Caco-2 (cell line): Measurements from ENCODE around the gene GNA14. TPM values are rescaled to one million over a fixed set of nuclear protein-coding genes. Genes with fewer than 3 reads are reported as not detected.

Experiments
- BruUV-seq: library from RNA; stranded (reverse); fragments of 400-500 nt; replicated peaks from 2 replicates; lab custom pipeline; 2021; lab: Mats Ljungman, UMichigan
- CTCF ChIA-PET: fragments of 300-600 bp; sonication (Branson Sonifier 250); formaldehyde crosslinking; loops from one replicate; lab custom pipeline; 2022; ENCODE audit warnings: antibody characterized with exemption; lab: Charles Lee
- POLR2A ChIA-PET: fragments of 300-600 bp; sonication (Branson Sonifier 250); formaldehyde crosslinking; loops from one replicate; lab custom pipeline; 2022; ENCODE audit warnings: antibody characterized with exemption; lab: Charles Lee
- DNase-seq, 2 experiments: peaks; one replicate each; pipeline versions ENCODE4 v3.0.0 to v3.0.0-alpha.2; 2020 to 2022
- H3K27me3 ChIP-seq: replicated peaks from 2 replicates; pipeline ENCODE4 v1.6.0; 2011; ENCODE audit warnings: low read length; ENCODE audit not compliant: control insufficient read depth, insufficient read depth
- H3K36me3 ChIP-seq: 2 replicates; pipeline ENCODE4 v1.5.1; 2011; ENCODE audit warnings: low read length; ENCODE audit not compliant: control insufficient read depth, insufficient read depth
- H3K4me1 ChIP-seq: fragments of 250-450 bp; sonication (Bioruptor Pico); 2 replicates; pipeline ENCODE4 v1.5.1; 2020; ENCODE audit warnings: mild to moderate bottlenecking
- H3K4me3 ChIP-seq: 2 replicates; pipeline ENCODE4 v1.5.1; 2011; ENCODE audit warnings: low read depth, mild to moderate bottlenecking, control low read depth, low read length
- H3K9me3 ChIP-seq: fragments of 250-450 bp; sonication (Bioruptor Pico); 2 replicates; pipeline ENCODE4 v1.5.1; 2020; ENCODE audit warnings: mild to moderate bottlenecking, moderate library complexity
- H3K27ac Mint-ChIP-seq: one replicate; pipeline ENCODE4 v1.8.0; 2022; ENCODE audit warnings: mixed read lengths; ENCODE audit not compliant: unreplicated experiment
- H3K27me3 Mint-ChIP-seq: one replicate; pipeline ENCODE4 v1.8.0; 2022; ENCODE audit warnings: mixed read lengths; ENCODE audit not compliant: insufficient read depth, unreplicated experiment
- H3K36me3 Mint-ChIP-seq: one replicate; pipeline ENCODE4 v1.8.0; 2022; ENCODE audit warnings: mild to moderate bottlenecking, mixed read lengths; ENCODE audit not compliant: insufficient read depth, unreplicated experiment
- H3K4me1 Mint-ChIP-seq: one replicate; pipeline ENCODE4 v1.8.0; 2022; ENCODE audit warnings: low read depth, mixed read lengths; ENCODE audit not compliant: unreplicated experiment
- H3K4me3 Mint-ChIP-seq: one replicate; pipeline ENCODE4 v1.8.0; 2022; ENCODE audit warnings: mild to moderate bottlenecking, moderate library complexity, mixed read lengths; ENCODE audit not compliant: unreplicated experiment
- H3K9me3 Mint-ChIP-seq: one replicate; pipeline ENCODE4 v1.8.0; 2022; ENCODE audit warnings: mixed read lengths; ENCODE audit not compliant: unreplicated experiment
- CTCF ChIP-seq, 2 experiments: fragments of 200-600 bp in 1 of 2; IDR thresholded peaks; 1 replicate in 1 of 2; 2 replicates in 1 of 2; pipeline versions ENCODE4 v1.5.1 to v1.8.0; 2011 to 2022; ENCODE audit warnings: antibody characterized with exemption in 1 of 2, control low read depth in 1 of 2, inconsistent platforms in 1 of 2, low read depth in 1 of 2, low read length in 1 of 2, mild to moderate bottlenecking in 1 of 2, moderate library complexity in 1 of 2; ENCODE audit not compliant: insufficient read depth in 1 of 2, severe bottlenecking in 1 of 2, unreplicated experiment in 1 of 2
- intact Hi-C: fragments of 100-400 bp; cut with micrococcal nuclease; formaldehyde crosslinking; loops from one replicate; pipeline ENCODE4 v1.10.0; 2022; ENCODE audit not compliant: unreplicated experiment
- total RNA-seq: library from RNA; stranded (reverse); gene quantifications from 2 replicates; pipeline ENCODE4 v1.2.3, GENCODE V29; 2022

Gene GNA14
- total RNA-seq, 1 experiment from 2014 or later = not detected

DNA sequence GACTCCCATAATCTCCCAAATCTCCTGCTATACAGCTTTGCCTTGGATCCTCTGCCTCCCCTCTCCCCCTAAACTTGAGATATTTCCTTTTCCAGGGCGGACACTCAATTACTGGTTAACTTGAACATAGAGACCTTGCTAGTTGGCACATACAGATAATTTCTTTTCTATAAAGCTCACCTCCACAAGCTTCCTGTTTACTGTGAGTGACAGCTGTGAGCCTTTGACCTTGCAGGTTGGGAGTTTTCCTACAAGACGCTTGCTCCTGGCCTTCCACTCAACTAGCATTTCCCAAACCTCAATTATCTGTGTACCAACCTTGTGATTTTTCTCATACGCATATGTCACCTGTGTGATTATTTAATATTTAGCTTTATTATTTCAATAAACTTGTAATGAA lies 114.5 kb downstream of the GNA14 start:
- no peaks in the 10 kb centered on the region for H3K36me3 Mint-ChIP-seq
- H3K27me3 ChIP-seq = no peaks in the 10 kb centered on the region
- no peak overlapping the region for H3K4me3 ChIP-seq
- POLR2A ChIA-PET = no interaction called here
- H3K9me3 ChIP-seq = no peaks in the 10 kb centered on the region
- no peaks in the 10 kb centered on the region for H3K4me1 ChIP-seq
- H3K4me3 Mint-ChIP-seq = no peak overlapping the region
- H3K4me1 Mint-ChIP-seq = no peaks in the 10 kb centered on the region
- no peak for DNase-seq
- CTCF ChIA-PET = no interaction called here
- intact Hi-C loops = no loop called here
- no peak overlapping the region for H3K27ac Mint-ChIP-seq
- no peaks in the 10 kb centered on the region for H3K9me3 Mint-ChIP-seq
- no TSS peak for BruUV-seq
- H3K36me3 ChIP-seq = no peaks in the 10 kb centered on the region
- TF ChIP-seq CTCF (IDR thresholded peaks at IDR 0.05; ENCODE audit: insufficient read depth in 1 of 2, low read depth in 1 of 2, low read length in 1 of 2, severe bottlenecking in 1 of 2, unreplicated experiment in 1 of 2) = no peak
- no peaks in the 10 kb centered on the region for H3K27me3 Mint-ChIP-seq

DNA sequence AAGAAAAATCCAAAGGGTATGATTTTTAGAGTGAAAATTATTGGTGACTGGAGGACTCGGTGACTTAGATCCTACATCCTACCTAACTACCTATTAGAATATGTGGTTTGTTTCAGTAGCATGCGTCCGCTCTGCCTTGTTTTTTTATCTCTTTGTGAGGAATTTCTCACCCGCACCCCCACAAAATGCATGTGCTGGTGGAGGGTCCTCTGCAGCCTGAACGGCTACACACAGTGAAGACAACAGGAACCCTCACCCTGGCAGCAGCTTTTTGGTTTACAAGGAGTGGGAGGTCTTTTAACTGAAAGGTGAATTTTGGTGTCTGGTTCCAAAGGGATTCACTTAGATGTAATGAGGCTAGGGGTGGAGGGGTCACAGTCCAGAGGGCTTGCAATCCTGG lies 115.5 kb downstream of the GNA14 start:
- ChIA-PET CTCF (no interaction called here), POLR2A (no interaction called here)
- Mint-ChIP-seq H3K27me3 (no peaks in the 10 kb centered on the region), H3K4me3 (no peak overlapping the region), H3K4me1 (no peaks in the 10 kb centered on the region), H3K36me3 (no peaks in the 10 kb centered on the region), H3K9me3 (no peaks in the 10 kb centered on the region), H3K27ac (no peak overlapping the region)
- intact Hi-C loops = no loop called here
- Histone ChIP-seq H3K9me3 (no peaks in the 10 kb centered on the region), H3K36me3 (no peaks in the 10 kb centered on the region), H3K4me3 (no peak overlapping the region), H3K27me3 (no peaks in the 10 kb centered on the region), H3K4me1 (no peaks in the 10 kb centered on the region)
- no peak for DNase-seq
- BruUV-seq = no TSS peak
- no peak for TF ChIP-seq CTCF (IDR thresholded peaks at IDR 0.05; ENCODE audit: insufficient read depth in 1 of 2, low read depth in 1 of 2, low read length in 1 of 2, severe bottlenecking in 1 of 2, unreplicated experiment in 1 of 2)

DNA sequence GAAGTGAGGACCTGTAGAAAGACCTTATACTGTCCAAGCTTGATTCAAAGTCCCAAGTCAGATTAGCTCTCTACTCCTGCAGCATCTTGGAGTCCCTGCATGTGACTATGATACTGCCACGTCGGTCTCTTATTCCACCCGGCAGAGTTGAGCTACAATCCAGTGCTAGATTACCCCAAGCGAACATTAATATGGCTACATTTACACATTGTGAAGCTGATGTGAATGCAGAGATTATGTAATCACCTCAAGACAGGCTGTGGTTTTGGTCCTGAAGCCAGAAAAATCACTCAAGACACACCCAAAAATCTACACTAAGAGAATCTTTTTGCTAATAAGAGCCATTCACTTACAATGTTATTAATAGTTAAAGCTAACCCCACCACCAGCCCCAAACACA lies 116.7 kb downstream of the GNA14 start:
- no TSS peak for BruUV-seq
- H3K27me3 Mint-ChIP-seq = no peaks in the 10 kb centered on the region
- POLR2A ChIA-PET = no interaction called here

More for the DNA sequence above, 116.7 kb downstream of the GNA14 start:
- Histone ChIP-seq H3K4me1 (no peaks in the 10 kb centered on the region), H3K9me3 (no peaks in the 10 kb centered on the region), H3K36me3 (no peaks in the 10 kb centered on the region), H3K4me3 (no peak overlapping the region), H3K27me3 (no peaks in the 10 kb centered on the region)
- no peak for TF ChIP-seq CTCF (IDR thresholded peaks at IDR 0.05; ENCODE audit: insufficient read depth in 1 of 2, low read depth in 1 of 2, low read length in 1 of 2, severe bottlenecking in 1 of 2, unreplicated experiment in 1 of 2)
- intact Hi-C loops = no loop called here
- CTCF ChIA-PET = no interaction called here
- no peak for DNase-seq
- no peaks in the 10 kb centered on the region for H3K36me3 Mint-ChIP-seq
- no peaks in the 10 kb centered on the region for H3K4me1 Mint-ChIP-seq
- no peak overlapping the region for H3K27ac Mint-ChIP-seq
- no peaks in the 10 kb centered on the region for H3K9me3 Mint-ChIP-seq
- no peak overlapping the region for H3K4me3 Mint-ChIP-seq
